Left hindlimb (tissue), 1 donor: ENCODE data around the gene STRBP.
"Not testable (repeated sequence)": the region's sequence is repeated elsewhere in the genome, so short reads cannot be mapped to it uniquely, and the experiment has no call there.

ENCODE experiments used
- DNase-seq: peaks from one replicate; pipeline ENCODE4 v3.0.0-alpha.2; 2018

The STRBP gene

GRCh38 chr9:123187131-123187530, 81.3 kb downstream of the STRBP start:
- DNase-seq = no peak

- DNase-seq = not testable (repeated sequence)
Observed at GRCh38 chr9:123186029-123186428, 82.4 kb downstream of the STRBP start.

- no peak for DNase-seq
Observed at GRCh38 chr9:123176949-123177348, 91.4 kb downstream of the STRBP start.

GRCh38 chr9:123175854-123176629, 92.3 kb downstream of the STRBP start:
- DNase-seq = no peak

GRCh38 chr9:123174887-123175518, 93.4 kb downstream of the STRBP start:
- DNase-seq = no peak

- no peak for DNase-seq
Observed at GRCh38 chr9:123174079-123174478, 94.3 kb downstream of the STRBP start.

- no peak for DNase-seq
Observed at GRCh38 chr9:123169926-123170325, 98.5 kb downstream of the STRBP start.

GRCh38 chr9:123168586-123168985, 99.8 kb downstream of the STRBP start:
- no peak for DNase-seq

GRCh38 chr9:123167474-123167873, 100.9 kb downstream of the STRBP start:
- no peak for DNase-seq

- DNase-seq = no peak
Observed at GRCh38 chr9:123165813-123166212, 102.6 kb downstream of the STRBP start.

GRCh38 chr9:123164285-123164684, 104.1 kb downstream of the STRBP start:
- DNase-seq = no peak

- no peak for DNase-seq
Observed at GRCh38 chr9:123162791-123163345, 105.5 kb downstream of the STRBP start.

GRCh38 chr9:123162360-123162759, 106.0 kb downstream of the STRBP start:
- no peak for DNase-seq

- no peak for DNase-seq
Observed at GRCh38 chr9:123157221-123157620, 111.2 kb downstream of the STRBP start.

GRCh38 chr9:123150708-123151503, 117.5 kb downstream of the STRBP start:
- no peak for DNase-seq

- no peak for DNase-seq
Observed at GRCh38 chr9:123149067-123149466, 119.3 kb downstream of the STRBP start.

GRCh38 chr9:123138163-123138562, 130.2 kb downstream of the STRBP start:
- DNase-seq = no peak

- no peak for DNase-seq
Observed at GRCh38 chr9:123135430-123135829, 133.0 kb downstream of the STRBP start.

GRCh38 chr9:123132696-123133095, 135.7 kb downstream of the STRBP start:
- no peak for DNase-seq

- no peak for DNase-seq
Observed at GRCh38 chr9:123131993-123132392, 136.4 kb downstream of the STRBP start.

GRCh38 chr9:123131258-123131657, 137.1 kb downstream of the STRBP start:
- DNase-seq = no peak

- no peak for DNase-seq
Observed at GRCh38 chr9:123129423-123129822, 139.0 kb downstream of the STRBP start.

GRCh38 chr9:123128591-123128990, 139.8 kb downstream of the STRBP start:
- DNase-seq = no peak
